ENCODE measurements around the gene ZDHHC11B.
"Not testable (repeated sequence)": the region's sequence is repeated elsewhere in the genome, so short reads cannot be mapped to it uniquely, and the experiment has no call there.

- TF ChIP-seq CTCF, POLR2AphosphoS5 (IDR thresholded peaks at IDR 0.05): not testable (repeated sequence)
Observed at GRCh38 chr5:692529-693041, 91.9 kb downstream of the ZDHHC11B start.
